Fibroblast of mammary gland (primary cell): ENCODE results near the gene NRXN3.
A peak's percentile ranks its signal among the peaks of the same experiment; 100 is the strongest.

ENCODE experiments used
- DNase-seq: peaks from one replicate; pipeline ENCODE4 v3.0.0-alpha.2; 2010; ENCODE audit warnings: low read depth
- H3K4me3 ChIP-seq: 2 replicates; pipeline ENCODE4 v1.5.1; 2011; ENCODE audit warnings: low read depth, mild to moderate bottlenecking, low read length, moderate library complexity; ENCODE audit not compliant: control insufficient read depth
- CTCF ChIP-seq: conservative IDR thresholded peaks from 2 replicates; pipeline ENCODE4 v1.5.1; 2011; ENCODE audit warnings: low read depth, low read length, inconsistent platforms; ENCODE audit not compliant: control insufficient read depth, insufficient read depth

The NRXN3 gene

GRCh38 chr14:79256380-79256779, 1086.2 kb downstream of the NRXN3 start:
- no peak for DNase-seq
- H3K4me3 ChIP-seq = no peak overlapping the region
- TF ChIP-seq CTCF = no peak

- no peak for DNase-seq
- H3K4me3 ChIP-seq = no peak overlapping the region
- TF ChIP-seq CTCF = no peak
Observed at GRCh38 chr14:79260406-79260805, 1090.2 kb downstream of the NRXN3 start.

GRCh38 chr14:79265366-79265946, 1095.3 kb downstream of the NRXN3 start:
- TF ChIP-seq CTCF = no peak

GRCh38 chr14:79270361-79270760, 1100.2 kb downstream of the NRXN3 start:
- no peak overlapping the region for H3K4me3 ChIP-seq
- no peak for TF ChIP-seq CTCF
- DNase-seq = no peak

More at GRCh38 chr14:79265366-79265946, 1095.3 kb downstream of the NRXN3 start:
- DNase-seq = peak; percentile 54
- H3K4me3 ChIP-seq = no peak overlapping the region

- no peak for DNase-seq
- no peak for TF ChIP-seq CTCF
- no peak overlapping the region for H3K4me3 ChIP-seq
Observed at GRCh38 chr14:79271122-79271521, 1100.9 kb downstream of the NRXN3 start.

GRCh38 chr14:79274641-79275291, 1104.6 kb downstream of the NRXN3 start:
- DNase-seq = no peak
- no peak overlapping the region for H3K4me3 ChIP-seq
- TF ChIP-seq CTCF = peak; percentile 23
